ENCODE data around the gene EME2.

GRCh38 chr16:1816396-1817275, 44.0 kb downstream of the EME2 start:
- TF ChIP-seq, protein P1, sequence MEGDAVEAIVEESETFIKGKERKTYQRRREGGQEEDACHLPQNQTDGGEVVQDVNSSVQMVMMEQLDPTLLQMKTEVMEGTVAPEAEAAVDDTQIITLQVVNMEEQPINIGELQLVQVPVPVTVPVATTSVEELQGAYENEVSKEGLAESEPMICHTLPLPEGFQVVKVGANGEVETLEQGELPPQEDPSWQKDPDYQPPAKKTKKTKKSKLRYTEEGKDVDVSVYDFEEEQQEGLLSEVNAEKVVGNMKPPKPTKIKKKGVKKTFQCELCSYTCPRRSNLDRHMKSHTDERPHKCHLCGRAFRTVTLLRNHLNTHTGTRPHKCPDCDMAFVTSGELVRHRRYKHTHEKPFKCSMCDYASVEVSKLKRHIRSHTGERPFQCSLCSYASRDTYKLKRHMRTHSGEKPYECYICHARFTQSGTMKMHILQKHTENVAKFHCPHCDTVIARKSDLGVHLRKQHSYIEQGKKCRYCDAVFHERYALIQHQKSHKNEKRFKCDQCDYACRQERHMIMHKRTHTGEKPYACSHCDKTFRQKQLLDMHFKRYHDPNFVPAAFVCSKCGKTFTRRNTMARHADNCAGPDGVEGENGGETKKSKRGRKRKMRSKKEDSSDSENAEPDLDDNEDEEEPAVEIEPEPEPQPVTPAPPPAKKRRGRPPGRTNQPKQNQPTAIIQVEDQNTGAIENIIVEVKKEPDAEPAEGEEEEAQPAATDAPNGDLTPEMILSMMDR (IDR thresholded peaks at IDR 0.05), result no peak
- no peak for TF ChIP-seq POLR2A (IDR thresholded peaks at IDR 0.05)

Measured in upper lobe of left lung (tissue), 4 donors.